Astrocyte (in vitro differentiated cells and primary cell): Measurements from ENCODE around the gene OSTF1. TPM values are rescaled to one million over a fixed set of nuclear protein-coding genes. Genes with fewer than 3 reads are reported as not detected.

Experiments used
- DNase-seq: peaks from one replicate; pipeline ENCODE4 v3.0.0-alpha.2; 2010; ENCODE audit warnings: low read depth
- FAIRE-seq: peaks from 2 replicates; lab custom pipeline; 2011; peaks lifted over from hg19 to GRCh38; lab: Jason Lieb, UNC
- H2AFZ ChIP-seq: 2 replicates; pipeline ENCODE4 v1.6.0; 2012; ENCODE audit warnings: low read depth, low read length, inconsistent platforms
- H3K27ac ChIP-seq: 2 replicates; pipeline ENCODE4 v1.5.1; 2011; ENCODE audit warnings: low read depth, low read length, inconsistent platforms
- H3K27me3 ChIP-seq: 2 replicates; pipeline ENCODE4 v1.6.0; 2011; ENCODE audit warnings: low read length, inconsistent platforms; ENCODE audit not compliant: insufficient read depth
- H3K36me3 ChIP-seq: 2 replicates; pipeline ENCODE4 v1.5.1; 2011; ENCODE audit warnings: low read length, inconsistent platforms; ENCODE audit not compliant: insufficient read depth
- H3K4me1 ChIP-seq: 2 replicates; pipeline ENCODE4 v1.5.1; 2011; ENCODE audit warnings: low read length, inconsistent platforms; ENCODE audit not compliant: insufficient read depth
- H3K4me2 ChIP-seq: 2 replicates; pipeline ENCODE4 v1.6.0; 2012; ENCODE audit warnings: low read length, inconsistent platforms
- H3K4me3 ChIP-seq: 2 replicates; pipeline ENCODE4 v1.5.1; 2011; ENCODE audit warnings: low read depth, mild to moderate bottlenecking, low read length, inconsistent platforms; ENCODE audit not compliant: insufficient read depth
- H3K79me2 ChIP-seq: 2 replicates; pipeline ENCODE4 v1.6.0; 2012; ENCODE audit warnings: mild to moderate bottlenecking, low read length, inconsistent platforms; ENCODE audit not compliant: insufficient read depth
- H3K9ac ChIP-seq: 2 replicates; pipeline ENCODE4 v1.6.0; 2012; ENCODE audit warnings: mild to moderate bottlenecking, low read length, inconsistent platforms
- H3K9me3 ChIP-seq: 2 replicates; pipeline ENCODE4 v1.5.1; 2012; ENCODE audit warnings: low read depth, mild to moderate bottlenecking, low read length, inconsistent platforms; ENCODE audit not compliant: insufficient read depth
- H4K20me1 ChIP-seq: 2 replicates; pipeline ENCODE4 v1.6.0; 2012; ENCODE audit warnings: low read length, inconsistent platforms; ENCODE audit not compliant: insufficient read depth
- H3K27ac Mint-ChIP-seq: one replicate; pipeline ENCODE4 v1.8.0; 2021; ENCODE audit warnings: mild to moderate bottlenecking, mixed read lengths; ENCODE audit not compliant: unreplicated experiment
- H3K27me3 Mint-ChIP-seq: one replicate; pipeline ENCODE4 v1.8.0; 2021; ENCODE audit warnings: low read depth, mixed read lengths; ENCODE audit not compliant: unreplicated experiment
- H3K36me3 Mint-ChIP-seq: one replicate; pipeline ENCODE4 v1.8.0; 2021; ENCODE audit warnings: low read depth, mixed read lengths; ENCODE audit not compliant: unreplicated experiment
- H3K4me1 Mint-ChIP-seq: one replicate; pipeline ENCODE4 v1.8.0; 2021; ENCODE audit warnings: low read depth, mixed read lengths; ENCODE audit not compliant: unreplicated experiment
- H3K4me3 Mint-ChIP-seq: one replicate; pipeline ENCODE4 v1.8.0; 2021; ENCODE audit warnings: mild to moderate bottlenecking, moderate library complexity, mixed read lengths; ENCODE audit not compliant: unreplicated experiment
- H3K9me3 Mint-ChIP-seq: one replicate; pipeline ENCODE4 v1.8.0; 2021; ENCODE audit warnings: mild to moderate bottlenecking, mixed read lengths; ENCODE audit not compliant: unreplicated experiment
- CTCF ChIP-seq: IDR thresholded peaks from 2 replicates; pipeline ENCODE4 v1.5.1; 2011; ENCODE audit warnings: low read depth, mild to moderate bottlenecking, inconsistent platforms, low read length, moderate library complexity; ENCODE audit not compliant: insufficient read depth
- EZH2 ChIP-seq: IDR thresholded peaks from 2 replicates; pipeline ENCODE4 v1.6.1; 2012; ENCODE audit warnings: mild to moderate bottlenecking, low read length, inconsistent platforms; ENCODE audit not compliant: insufficient read depth
- total RNA-seq: library from RNA; stranded (reverse); gene quantifications from 2 replicates; pipeline ENCODE4 v1.2.1, GENCODE V29; 2021

Gene OSTF1
- total RNA-seq, 1 donor from 2014 or later = 43.0 TPM

- H3K36me3 Mint-ChIP-seq = peaks cover 10% of the 10 kb centered on the region
- H3K27me3 ChIP-seq = no peaks in the 10 kb centered on the region
- no peaks in the 10 kb centered on the region for H3K9me3 Mint-ChIP-seq
- no peak for DNase-seq
- no peak overlapping the region for H3K27ac ChIP-seq
- H4K20me1 ChIP-seq = no peaks in the 10 kb centered on the region
- H3K27me3 Mint-ChIP-seq = no peaks in the 10 kb centered on the region
- no peaks in the 10 kb centered on the region for H3K9me3 ChIP-seq
- TF ChIP-seq CTCF (no peak), EZH2 (no peak)
- no peaks in the 10 kb centered on the region for H3K79me2 ChIP-seq
- no peaks in the 10 kb centered on the region for H3K36me3 ChIP-seq
- no peak overlapping the region for H3K27ac Mint-ChIP-seq
- no peak for FAIRE-seq
- peaks cover 15% of the 10 kb centered on the region for H3K4me1 ChIP-seq
- no peak overlapping the region for H3K9ac ChIP-seq
- no peak overlapping the region for H3K4me2 ChIP-seq
- H3K4me3 ChIP-seq = no peak overlapping the region
- no peak overlapping the region for H2AFZ ChIP-seq
- H3K4me1 Mint-ChIP-seq = peaks cover 3% of the 10 kb centered on the region
- no peak overlapping the region for H3K4me3 Mint-ChIP-seq
Observed at GRCh38 chr9:75069171-75069570, 19.1 kb upstream of the OSTF1 start.

- Mint-ChIP-seq H3K4me3 (no peak overlapping the region), H3K4me1 (no peaks in the 10 kb centered on the region), H3K27me3 (no peaks in the 10 kb centered on the region), H3K27ac (no peak overlapping the region), H3K9me3 (no peaks in the 10 kb centered on the region), H3K36me3 (peaks cover 10% of the 10 kb centered on the region)
- Histone ChIP-seq H3K27ac (no peak overlapping the region), H3K36me3 (no peaks in the 10 kb centered on the region), H3K4me1 (peaks cover 6% of the 10 kb centered on the region), H4K20me1 (no peaks in the 10 kb centered on the region), H2AFZ (peak overlapping the region; percentile 55), H3K27me3 (no peaks in the 10 kb centered on the region), H3K9ac (no peak overlapping the region), H3K79me2 (no peaks in the 10 kb centered on the region), H3K4me2 (no peak overlapping the region), H3K4me3 (no peak overlapping the region), H3K9me3 (no peaks in the 10 kb centered on the region)
- DNase-seq (no peak), FAIRE-seq (no peak)
- TF ChIP-seq EZH2 (no peak), CTCF (no peak)
Observed at GRCh38 chr9:75071530-75072122, 16.7 kb upstream of the OSTF1 start.

GRCh38 chr9:75072895-75073294 is 15.4 kb upstream of the OSTF1 start:
- Histone ChIP-seq H3K27me3 (no peaks in the 10 kb centered on the region), H3K4me3 (no peak overlapping the region), H3K36me3 (no peaks in the 10 kb centered on the region), H3K4me1 (peaks cover 6% of the 10 kb centered on the region), H4K20me1 (no peaks in the 10 kb centered on the region), H3K4me2 (no peak overlapping the region), H3K9ac (no peak overlapping the region), H3K9me3 (no peaks in the 10 kb centered on the region), H2AFZ (no peak overlapping the region), H3K27ac (no peak overlapping the region), H3K79me2 (no peaks in the 10 kb centered on the region)
- Mint-ChIP-seq H3K27ac (no peak overlapping the region), H3K36me3 (peaks cover 10% of the 10 kb centered on the region), H3K4me1 (no peaks in the 10 kb centered on the region), H3K9me3 (no peaks in the 10 kb centered on the region), H3K4me3 (no peak overlapping the region), H3K27me3 (no peaks in the 10 kb centered on the region)
- FAIRE-seq (no peak), DNase-seq (no peak)
- TF ChIP-seq EZH2 (no peak), CTCF (no peak)
